ACC112 (cell line): ENCODE measurements around the gene TEDDM1.

Experiments
- H2AFZ ChIP-seq: fragments of 200-600 bp; sonication (generic); one replicate; pipeline ENCODE4 v1.6.0; 2017; ENCODE audit warnings: antibody characterized with exemption, low read length; ENCODE audit not compliant: unreplicated experiment
- H3K27ac ChIP-seq: fragments of 200-600 bp; sonication (generic); 2 replicates; pipeline ENCODE4 v1.5.1; 2014; ENCODE audit warnings: low read depth, mild to moderate bottlenecking, antibody characterized with exemption, low read length, moderate library complexity
- H3K27me3 ChIP-seq: fragments of 200-600 bp; sonication (generic); 2 replicates; pipeline ENCODE4 v1.6.1; 2014; ENCODE audit warnings: mild to moderate bottlenecking, antibody characterized with exemption, low read length, moderate library complexity, mixed read lengths; ENCODE audit not compliant: insufficient read depth
- H3K36me3 ChIP-seq: fragments of 200-600 bp; sonication (generic); 2 replicates; pipeline ENCODE4 v1.6.1; 2016; ENCODE audit warnings: mild to moderate bottlenecking, antibody characterized with exemption, low read length, moderate library complexity, mixed read lengths; ENCODE audit not compliant: insufficient read depth
- H3K4me1 ChIP-seq: fragments of 200-600 bp; sonication (generic); one replicate; pipeline ENCODE4 v1.6.1; 2016; ENCODE audit warnings: low read length, mixed read lengths; ENCODE audit not compliant: insufficient read depth, unreplicated experiment, control insufficient read depth
- H3K4me3 ChIP-seq: fragments of 200-600 bp; sonication (generic); 2 replicates; pipeline ENCODE4 v1.5.1; 2014; ENCODE audit warnings: mild to moderate bottlenecking, low read depth, low read length
- H3K79me2 ChIP-seq: fragments of 200-600 bp; sonication (generic); one replicate; pipeline ENCODE4 v1.6.0; 2016; ENCODE audit warnings: low read length; ENCODE audit not compliant: control insufficient read depth, unreplicated experiment, insufficient read depth

Gene TEDDM1

GRCh38 chr1:182388392-182389134 lies 11.9 kb downstream of the TEDDM1 start:
- H3K36me3 ChIP-seq = peaks cover 42% of the 10 kb centered on the region
- H3K4me1 ChIP-seq = peaks cover 5% of the 10 kb centered on the region
- H3K4me3 ChIP-seq = peak overlapping the region; percentile 86
- H3K79me2 ChIP-seq = peaks cover 38% of the 10 kb centered on the region
- no peaks in the 10 kb centered on the region for H3K27me3 ChIP-seq
- no peak overlapping the region for H2AFZ ChIP-seq
- no peak overlapping the region for H3K27ac ChIP-seq

DNA sequence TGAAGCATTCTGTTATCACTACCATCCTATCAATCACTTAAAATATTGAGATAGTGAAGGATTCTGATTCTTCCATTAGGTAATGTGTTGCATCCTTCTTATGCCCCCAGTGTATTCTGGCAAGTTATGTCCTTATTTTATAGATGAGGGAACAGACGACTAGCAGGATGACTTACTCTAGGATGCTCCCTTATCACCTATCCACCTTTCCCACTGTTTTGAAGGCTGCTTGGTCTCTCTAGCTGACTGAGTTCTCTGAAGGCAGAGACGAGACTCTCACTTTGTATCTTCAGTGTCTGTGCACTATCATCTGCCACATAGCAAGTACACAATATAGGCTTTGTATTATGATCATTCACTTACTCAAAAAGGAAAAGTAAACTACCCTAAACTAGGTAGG lies 12.9 kb downstream of the TEDDM1 start:
- H3K4me1 ChIP-seq = peaks cover 3% of the 10 kb centered on the region
- peaks cover 38% of the 10 kb centered on the region for H3K79me2 ChIP-seq
- no peak overlapping the region for H3K4me3 ChIP-seq
- H3K27me3 ChIP-seq = no peaks in the 10 kb centered on the region
- no peak overlapping the region for H2AFZ ChIP-seq
- H3K36me3 ChIP-seq = peaks cover 42% of the 10 kb centered on the region
- no peak overlapping the region for H3K27ac ChIP-seq

DNA sequence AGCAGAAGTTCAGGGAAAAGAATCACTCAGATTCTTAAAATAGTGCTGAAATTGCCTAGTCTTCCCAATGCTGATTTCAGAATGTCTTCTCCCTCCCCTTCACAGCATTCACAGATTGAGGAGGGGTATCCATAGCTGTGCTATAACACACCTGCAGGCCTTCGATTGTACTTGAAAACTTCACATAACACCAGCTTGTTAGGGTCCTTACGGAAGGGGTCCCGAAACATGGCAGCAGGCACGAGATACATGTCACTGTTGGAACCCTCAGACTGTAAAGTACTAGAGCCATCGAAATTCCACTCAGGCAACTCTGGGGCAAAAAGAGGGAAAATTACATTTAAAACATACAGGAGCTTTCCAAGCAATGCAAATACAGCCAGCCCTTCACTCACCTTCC lies 13.5 kb downstream of the TEDDM1 start:
- peaks cover 42% of the 10 kb centered on the region for H3K36me3 ChIP-seq
- H3K4me1 ChIP-seq = no peaks in the 10 kb centered on the region
- H3K79me2 ChIP-seq = peaks cover 38% of the 10 kb centered on the region
- H3K27me3 ChIP-seq = no peaks in the 10 kb centered on the region
- no peak overlapping the region for H3K4me3 ChIP-seq
- no peak overlapping the region for H2AFZ ChIP-seq
- no peak overlapping the region for H3K27ac ChIP-seq

DNA sequence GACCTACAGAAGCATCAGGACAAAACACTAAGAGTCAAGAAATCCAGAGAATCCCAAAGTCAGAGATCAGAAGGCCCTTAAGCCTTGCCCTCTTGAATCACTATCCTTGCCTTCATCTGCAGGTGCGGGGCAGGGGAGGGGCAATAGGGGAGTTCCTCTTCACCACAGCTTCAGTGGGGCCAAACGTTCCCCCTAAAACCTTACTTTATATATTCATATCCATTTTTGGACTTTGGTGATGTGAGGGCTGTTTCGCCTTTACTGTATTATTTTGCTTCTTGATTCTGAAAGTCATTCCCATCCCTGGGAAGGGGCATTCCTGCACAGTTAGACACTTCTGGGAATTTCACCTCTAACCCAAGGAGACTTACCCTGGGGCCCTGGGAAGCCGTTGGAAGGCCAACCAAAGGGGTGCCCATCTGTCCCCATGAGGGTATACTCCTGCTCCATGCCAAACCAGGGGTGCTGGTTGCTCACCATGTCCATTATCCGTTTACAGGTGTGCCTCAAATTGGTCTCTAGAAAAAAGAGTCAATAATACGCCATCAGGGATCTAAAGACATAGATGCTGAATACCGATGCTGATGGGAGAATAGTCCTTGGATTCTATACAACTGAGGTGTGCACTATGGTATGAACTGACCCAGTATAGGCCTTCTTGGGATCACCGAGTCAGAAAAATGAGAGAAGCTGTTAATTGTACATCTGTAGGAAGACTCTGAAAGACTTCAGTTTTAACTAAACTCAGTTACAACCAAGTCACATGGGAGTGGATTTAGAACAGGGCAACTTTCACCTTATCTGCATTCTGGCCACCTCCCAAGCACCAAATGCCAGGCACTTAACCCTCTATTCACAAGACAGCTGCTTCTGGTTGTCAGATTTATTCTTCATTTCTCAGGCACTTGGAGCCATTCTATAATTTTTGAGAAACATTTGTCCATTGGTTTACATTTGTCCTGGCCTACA lies 14.3 kb downstream of the TEDDM1 start:
- Histone ChIP-seq H3K4me1 (no peaks in the 10 kb centered on the region), H3K36me3 (peaks cover 45% of the 10 kb centered on the region)

GRCh38 chr1:182384387-182384960 lies 16.0 kb downstream of the TEDDM1 start:
- Histone ChIP-seq H3K27me3 (no peaks in the 10 kb centered on the region), H3K36me3 (peaks cover 45% of the 10 kb centered on the region), H3K79me2 (peaks cover 20% of the 10 kb centered on the region), H3K4me1 (no peaks in the 10 kb centered on the region), H3K4me3 (no peak overlapping the region), H2AFZ (no peak overlapping the region), H3K27ac (no peak overlapping the region)

More for the DNA sequence above, 14.3 kb downstream of the TEDDM1 start:
- Histone ChIP-seq H3K27ac (no peak overlapping the region), H3K27me3 (no peaks in the 10 kb centered on the region), H2AFZ (no peak overlapping the region), H3K4me3 (no peak overlapping the region), H3K79me2 (peaks cover 37% of the 10 kb centered on the region)

- Histone ChIP-seq H2AFZ (no peak overlapping the region), H3K27me3 (no peaks in the 10 kb centered on the region), H3K4me1 (no peaks in the 10 kb centered on the region), H3K36me3 (peaks cover 45% of the 10 kb centered on the region), H3K79me2 (peaks cover 15% of the 10 kb centered on the region), H3K27ac (no peak overlapping the region), H3K4me3 (no peak overlapping the region)
These were observed 16.5 kb downstream of the TEDDM1 start for GRCh38 chr1:182383934-182384333.

DNA sequence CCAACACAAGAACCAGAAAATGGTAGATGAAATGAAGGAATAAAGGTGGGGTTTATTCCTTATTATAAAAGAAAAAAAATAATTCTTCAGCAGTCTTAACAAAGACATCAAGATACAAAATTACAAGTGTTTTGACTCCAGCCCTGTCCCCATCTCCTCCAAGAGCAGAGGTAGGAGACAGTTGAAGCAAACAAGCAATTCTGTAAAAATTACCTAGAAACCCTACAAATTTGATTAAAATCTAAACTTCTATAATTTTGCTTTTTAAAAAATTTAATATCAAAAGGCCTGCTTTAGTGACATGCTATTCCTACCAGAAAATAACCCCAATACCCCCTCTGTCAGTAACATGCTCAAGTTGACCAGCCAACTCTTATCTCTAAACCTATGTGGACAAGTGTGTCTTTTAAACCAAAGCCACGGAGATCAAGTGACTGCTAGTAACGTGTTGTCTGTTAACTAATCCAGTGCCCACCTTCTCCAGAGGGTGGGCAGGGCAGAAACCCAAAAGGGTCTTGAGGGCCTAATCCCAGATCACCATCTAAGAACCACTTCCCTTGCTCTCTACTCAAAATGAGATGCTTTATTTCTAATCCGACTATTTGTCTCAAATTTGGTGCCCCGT lies 17.3 kb downstream of the TEDDM1 start:
- no peaks in the 10 kb centered on the region for H3K4me1 ChIP-seq
- peaks cover 43% of the 10 kb centered on the region for H3K36me3 ChIP-seq
- H3K4me3 ChIP-seq = no peak overlapping the region
- peaks cover 7% of the 10 kb centered on the region for H3K79me2 ChIP-seq
- no peak overlapping the region for H2AFZ ChIP-seq
- H3K27me3 ChIP-seq = no peaks in the 10 kb centered on the region
- H3K27ac ChIP-seq = no peak overlapping the region

GRCh38 chr1:182381962-182382819 lies 18.3 kb downstream of the TEDDM1 start:
- H3K79me2 ChIP-seq = peaks cover 2% of the 10 kb centered on the region

DNA sequence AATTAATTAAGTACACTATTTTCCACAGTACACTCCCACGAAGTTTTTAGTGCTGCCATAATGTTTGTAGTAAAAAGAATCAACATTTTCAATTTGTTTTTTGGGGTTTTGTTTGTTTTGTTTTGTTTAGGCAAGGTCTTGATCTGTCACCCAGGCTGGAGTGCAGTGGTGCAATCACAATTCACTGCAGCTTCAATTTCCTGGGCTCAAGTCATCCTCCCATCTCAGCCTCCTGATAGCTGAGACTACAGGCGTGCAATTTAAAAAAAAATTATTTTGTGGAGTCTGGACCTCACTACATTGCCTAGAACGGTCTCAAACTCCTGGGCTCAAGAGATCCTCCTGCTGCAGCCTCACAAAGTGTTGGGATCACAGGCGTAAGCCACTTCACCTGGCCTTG lies 20.3 kb downstream of the TEDDM1 start:
- Histone ChIP-seq H3K4me3 (no peak overlapping the region), H3K36me3 (peaks cover 17% of the 10 kb centered on the region), H3K27me3 (no peaks in the 10 kb centered on the region), H3K79me2 (no peaks in the 10 kb centered on the region), H3K27ac (no peak overlapping the region), H3K4me1 (no peaks in the 10 kb centered on the region), H2AFZ (no peak overlapping the region)

More at GRCh38 chr1:182381962-182382819, 18.3 kb downstream of the TEDDM1 start:
- Histone ChIP-seq H3K36me3 (peaks cover 37% of the 10 kb centered on the region), H3K4me3 (no peak overlapping the region), H2AFZ (no peak overlapping the region), H3K27me3 (no peaks in the 10 kb centered on the region), H3K27ac (no peak overlapping the region), H3K4me1 (no peaks in the 10 kb centered on the region)
